Renal cortical epithelial cell (primary cell): Measurements from ENCODE around the gene TMTC2. TPM values are rescaled to one million over a fixed set of nuclear protein-coding genes. Genes with fewer than 3 reads are reported as not detected.

ENCODE experiments used
- DNase-seq: peaks from one replicate; pipeline ENCODE4 v3.0.0-alpha.2; 2011; ENCODE audit warnings: low read depth
- total RNA-seq: library from RNA; depleted of rRNA; stranded (reverse); fragments of >200 nt; gene quantifications from 2 replicates; pipeline ENCODE4 v1.2.3, GENCODE V29; 2014

The TMTC2 gene
- total RNA-seq, 1 donor from 2014 or later: 11.1 TPM

GRCh38 chr12:83010169-83010804 is 323.6 kb downstream of the TMTC2 start:
- DNase-seq: no peak

GRCh38 chr12:83015390-83016217 is 328.9 kb downstream of the TMTC2 start:
- no peak for DNase-seq

- DNase-seq: peak; percentile 82
These were observed 329.6 kb downstream of the TMTC2 start for GRCh38 chr12:83016218-83016835.

- no peak for DNase-seq
These were observed 330.3 kb downstream of the TMTC2 start for GRCh38 chr12:83016991-83017390.

- no peak for DNase-seq
These were observed 331.4 kb downstream of the TMTC2 start for GRCh38 chr12:83018088-83018487.

GRCh38 chr12:83027021-83027723 is 340.5 kb downstream of the TMTC2 start:
- no peak for DNase-seq

GRCh38 chr12:83031196-83031595 is 344.5 kb downstream of the TMTC2 start:
- DNase-seq: peak; percentile 74

GRCh38 chr12:83036847-83037246 is 350.1 kb downstream of the TMTC2 start:
- DNase-seq: no peak

GRCh38 chr12:83039413-83039812 is 352.7 kb downstream of the TMTC2 start:
- no peak for DNase-seq

GRCh38 chr12:83040339-83040738 is 353.6 kb downstream of the TMTC2 start:
- DNase-seq: no peak

- DNase-seq: no peak
These were observed 354.3 kb downstream of the TMTC2 start for GRCh38 chr12:83040991-83041390.

- DNase-seq: peak; percentile 13
These were observed 355.9 kb downstream of the TMTC2 start for GRCh38 chr12:83042441-83043200.

GRCh38 chr12:83044736-83045135 is 358.0 kb downstream of the TMTC2 start:
- no peak for DNase-seq

GRCh38 chr12:83046019-83046418 is 359.3 kb downstream of the TMTC2 start:
- DNase-seq: no peak

GRCh38 chr12:83049306-83049705 is 362.6 kb downstream of the TMTC2 start:
- no peak for DNase-seq

- no peak for DNase-seq
These were observed 366.3 kb downstream of the TMTC2 start for GRCh38 chr12:83052890-83053541.

- DNase-seq: no peak
These were observed 370.7 kb downstream of the TMTC2 start for GRCh38 chr12:83057436-83057835.

- DNase-seq: no peak
These were observed 372.4 kb downstream of the TMTC2 start for GRCh38 chr12:83059107-83059506.

GRCh38 chr12:83065562-83065961 is 378.9 kb downstream of the TMTC2 start:
- no peak for DNase-seq

- DNase-seq: no peak
These were observed 381.3 kb downstream of the TMTC2 start for GRCh38 chr12:83067981-83068380.

- DNase-seq: no peak
These were observed 387.7 kb downstream of the TMTC2 start for GRCh38 chr12:83074358-83074894.
